ENCODE measurements around the gene NOM1. TPM values are rescaled to one million over a fixed set of nuclear protein-coding genes. Genes with fewer than 3 reads are reported as not detected.
"Not testable (repeated sequence)": the region's sequence is repeated elsewhere in the genome, so short reads cannot be mapped to it uniquely, and the experiment has no call there.

Gene NOM1
- total RNA-seq, 1 experiment from 2014 or later = 35.4 TPM

GRCh38 chr7:156920076-156920475 is 29.4 kb upstream of the NOM1 start:
- Histone ChIP-seq H3K27ac (ENCODE audit: low read depth, low read length) (no peak overlapping the region), H4K20me1 (ENCODE audit: insufficient read depth) (no peaks in the 10 kb centered on the region), H3K4me3 (replicated peaks in 1 of 2; ENCODE audit: low read depth in 1 of 2, low read length in 2 of 2) (no peak overlapping the region), H3K9me2 (ENCODE audit: insufficient read depth) (no peaks in the 10 kb centered on the region), H3K36me3 (ENCODE audit: control insufficient read depth in 1 of 2, insufficient read depth in 2 of 2, low read length in 2 of 2) (no peaks in the 10 kb centered on the region), H3K9me3 (ENCODE audit: control insufficient read depth in 1 of 2, insufficient read depth in 1 of 2, low read depth in 1 of 2, low read length in 2 of 2) (no peaks in the 10 kb centered on the region), H2AFZ (ENCODE audit: low read depth, low read length, poor library complexity, severe bottlenecking) (no peak overlapping the region), H3K27me3 (ENCODE audit: insufficient read depth, low read length) (no peaks in the 10 kb centered on the region), H3K4me1 (ENCODE audit: control insufficient read depth in 1 of 2, insufficient read depth in 2 of 2, low read length in 2 of 2) (no peaks in the 10 kb centered on the region), H3K9ac (ENCODE audit: low read length) (no peak overlapping the region), H3K4me2 (ENCODE audit: low read length) (no peak overlapping the region), H3K79me2 (ENCODE audit: insufficient read depth, low read length) (no peaks in the 10 kb centered on the region)
- ChIA-PET POLR2A (no interaction called here), RAD21 (ENCODE audit: low non-redundant PET in 1 of 2, low total read pairs in 2 of 2, uncharacterized antibody in 2 of 2, unreplicated experiment in 2 of 2) (no interaction called here), CTCF (no interaction called here)
- DNase-seq (ENCODE audit: low read depth, low spot score) (no peak), ATAC-seq (no peak)
- TF ChIP-seq TCF7L2 (IDR thresholded peaks at IDR 0.05; ENCODE audit: borderline replicate concordance, extremely low read depth, insufficient read depth, insufficient read length) (no peak), EZH2 (IDR thresholded peaks at IDR 0.05) (no peak), SP1 (IDR thresholded peaks at IDR 0.05; ENCODE audit: low read depth) (no peak), POLR2A (IDR thresholded peaks at IDR 0.05; ENCODE audit: borderline replicate concordance, extremely low read depth, insufficient read depth, insufficient read length) (no peak), ATF3 (IDR thresholded peaks at IDR 0.05) (no peak), EGR1 (IDR thresholded peaks at IDR 0.05; ENCODE audit: low read depth) (no peak), ELF1 (IDR thresholded peaks at IDR 0.05; ENCODE audit: borderline replicate concordance, low read depth) (no peak), CTCF (IDR thresholded peaks at IDR 0.05 in 2 of 3, conservative IDR thresholded peaks at IDR 0.05 in 1 of 3; ENCODE audit: borderline replicate concordance in 1 of 3, insufficient read depth in 1 of 3, low read depth in 2 of 3, low read length in 2 of 3) (no peak), EZH2phosphoT487 (IDR thresholded peaks at IDR 0.05; ENCODE audit: borderline replicate concordance) (no peak)
- intact Hi-C loops (cut with micrococcal nuclease) = no loop called here
- BruUV-seq (replicated peaks) = no TSS peak

- DNase-seq (ENCODE audit: low read depth, low spot score); POLR2A ChIA-PET; H3K9me2 ChIP-seq (ENCODE audit: insufficient read depth); H3K27me3 ChIP-seq (ENCODE audit: insufficient read depth, low read length); H4K20me1 ChIP-seq (ENCODE audit: insufficient read depth); ATAC-seq; H3K4me1 ChIP-seq (ENCODE audit: control insufficient read depth in 1 of 2, insufficient read depth in 2 of 2, low read length in 2 of 2); H3K4me2 ChIP-seq (ENCODE audit: low read length); H2AFZ ChIP-seq (ENCODE audit: low read depth, low read length, poor library complexity, severe bottlenecking); H3K79me2 ChIP-seq (ENCODE audit: insufficient read depth, low read length); H3K36me3 ChIP-seq (ENCODE audit: control insufficient read depth in 1 of 2, insufficient read depth in 2 of 2, low read length in 2 of 2); CTCF ChIA-PET; H3K9me3 ChIP-seq (ENCODE audit: control insufficient read depth in 1 of 2, insufficient read depth in 1 of 2, low read depth in 1 of 2, low read length in 2 of 2); intact Hi-C loops (cut with micrococcal nuclease); RAD21 ChIA-PET (ENCODE audit: low non-redundant PET in 1 of 2, low total read pairs in 2 of 2, uncharacterized antibody in 2 of 2, unreplicated experiment in 2 of 2); BruUV-seq (replicated peaks); H3K27ac ChIP-seq (ENCODE audit: low read depth, low read length); H3K4me3 ChIP-seq (replicated peaks in 1 of 2; ENCODE audit: low read depth in 1 of 2, low read length in 2 of 2); H3K9ac ChIP-seq (ENCODE audit: low read length): not testable (repeated sequence)
Measured at GRCh38 chr7:156920487-156921373, 28.8 kb upstream of the NOM1 start.

GRCh38 chr7:156922304-156922703 is 27.2 kb upstream of the NOM1 start:
- H4K20me1 ChIP-seq (ENCODE audit: insufficient read depth); H3K79me2 ChIP-seq (ENCODE audit: insufficient read depth, low read length); H3K36me3 ChIP-seq (ENCODE audit: control insufficient read depth in 1 of 2, insufficient read depth in 2 of 2, low read length in 2 of 2); BruUV-seq (replicated peaks); POLR2A ChIA-PET; H3K4me2 ChIP-seq (ENCODE audit: low read length); H3K9me2 ChIP-seq (ENCODE audit: insufficient read depth); H3K4me3 ChIP-seq (replicated peaks in 1 of 2; ENCODE audit: low read depth in 1 of 2, low read length in 2 of 2); H3K9me3 ChIP-seq (ENCODE audit: control insufficient read depth in 1 of 2, insufficient read depth in 1 of 2, low read depth in 1 of 2, low read length in 2 of 2); H2AFZ ChIP-seq (ENCODE audit: low read depth, low read length, poor library complexity, severe bottlenecking); H3K27me3 ChIP-seq (ENCODE audit: insufficient read depth, low read length); H3K9ac ChIP-seq (ENCODE audit: low read length); CTCF ChIA-PET; ATAC-seq; H3K27ac ChIP-seq (ENCODE audit: low read depth, low read length); intact Hi-C loops (cut with micrococcal nuclease); H3K4me1 ChIP-seq (ENCODE audit: control insufficient read depth in 1 of 2, insufficient read depth in 2 of 2, low read length in 2 of 2); DNase-seq (ENCODE audit: low read depth, low spot score): not testable (repeated sequence)
- RAD21 ChIA-PET (ENCODE audit: low non-redundant PET in 1 of 2, low total read pairs in 2 of 2, uncharacterized antibody in 2 of 2, unreplicated experiment in 2 of 2) = interaction anchor here in 1 of 2 experiments (0.5 kb wide), 1 partner anchor 176 kb away, joined by 3 read pairs; no protein-coding TSS in a partner anchor

All from HCT116 (cell line).